ENCODE data around the gene ANGEL2.

ANGEL2 gene

DNA sequence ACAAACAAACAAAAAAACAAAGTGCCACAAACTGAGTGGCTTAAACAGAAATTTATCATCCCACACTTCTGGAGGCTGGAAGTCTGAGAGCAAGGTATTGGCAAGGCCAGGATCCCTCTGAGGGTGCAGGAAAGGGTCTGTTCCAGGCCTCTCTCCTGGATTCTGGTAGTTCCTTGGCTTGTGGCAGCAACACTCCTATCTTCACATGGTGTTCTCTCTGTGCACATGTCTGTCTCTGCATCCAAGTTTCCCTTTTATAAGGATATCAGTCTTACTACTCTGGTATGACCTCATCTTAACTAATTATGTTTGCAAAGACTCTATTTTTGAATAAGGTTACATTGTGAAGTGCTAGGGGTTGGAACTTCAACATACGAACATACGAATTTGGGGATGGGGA is 70.6 kb downstream of the ANGEL2 start:
- TF ChIP-seq, protein P1, sequence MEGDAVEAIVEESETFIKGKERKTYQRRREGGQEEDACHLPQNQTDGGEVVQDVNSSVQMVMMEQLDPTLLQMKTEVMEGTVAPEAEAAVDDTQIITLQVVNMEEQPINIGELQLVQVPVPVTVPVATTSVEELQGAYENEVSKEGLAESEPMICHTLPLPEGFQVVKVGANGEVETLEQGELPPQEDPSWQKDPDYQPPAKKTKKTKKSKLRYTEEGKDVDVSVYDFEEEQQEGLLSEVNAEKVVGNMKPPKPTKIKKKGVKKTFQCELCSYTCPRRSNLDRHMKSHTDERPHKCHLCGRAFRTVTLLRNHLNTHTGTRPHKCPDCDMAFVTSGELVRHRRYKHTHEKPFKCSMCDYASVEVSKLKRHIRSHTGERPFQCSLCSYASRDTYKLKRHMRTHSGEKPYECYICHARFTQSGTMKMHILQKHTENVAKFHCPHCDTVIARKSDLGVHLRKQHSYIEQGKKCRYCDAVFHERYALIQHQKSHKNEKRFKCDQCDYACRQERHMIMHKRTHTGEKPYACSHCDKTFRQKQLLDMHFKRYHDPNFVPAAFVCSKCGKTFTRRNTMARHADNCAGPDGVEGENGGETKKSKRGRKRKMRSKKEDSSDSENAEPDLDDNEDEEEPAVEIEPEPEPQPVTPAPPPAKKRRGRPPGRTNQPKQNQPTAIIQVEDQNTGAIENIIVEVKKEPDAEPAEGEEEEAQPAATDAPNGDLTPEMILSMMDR (IDR thresholded peaks at IDR 0.05; ENCODE audit: unreplicated experiment in 3 of 3): no peak
- Mint-ChIP-seq H3K36me3 (ENCODE audit: low read depth) (no peaks in the 10 kb centered on the region), H3K9me3 (peaks cover 13% of the 10 kb centered on the region), H3K27ac (peak overlapping the region in 1 of 3 experiments; percentile 16), H3K27me3 (ENCODE audit: low read depth) (peaks cover 4% of the 10 kb centered on the region), H3K4me3 (no peak overlapping the region), H3K4me1 (peaks cover 22% of the 10 kb centered on the region)

DNA sequence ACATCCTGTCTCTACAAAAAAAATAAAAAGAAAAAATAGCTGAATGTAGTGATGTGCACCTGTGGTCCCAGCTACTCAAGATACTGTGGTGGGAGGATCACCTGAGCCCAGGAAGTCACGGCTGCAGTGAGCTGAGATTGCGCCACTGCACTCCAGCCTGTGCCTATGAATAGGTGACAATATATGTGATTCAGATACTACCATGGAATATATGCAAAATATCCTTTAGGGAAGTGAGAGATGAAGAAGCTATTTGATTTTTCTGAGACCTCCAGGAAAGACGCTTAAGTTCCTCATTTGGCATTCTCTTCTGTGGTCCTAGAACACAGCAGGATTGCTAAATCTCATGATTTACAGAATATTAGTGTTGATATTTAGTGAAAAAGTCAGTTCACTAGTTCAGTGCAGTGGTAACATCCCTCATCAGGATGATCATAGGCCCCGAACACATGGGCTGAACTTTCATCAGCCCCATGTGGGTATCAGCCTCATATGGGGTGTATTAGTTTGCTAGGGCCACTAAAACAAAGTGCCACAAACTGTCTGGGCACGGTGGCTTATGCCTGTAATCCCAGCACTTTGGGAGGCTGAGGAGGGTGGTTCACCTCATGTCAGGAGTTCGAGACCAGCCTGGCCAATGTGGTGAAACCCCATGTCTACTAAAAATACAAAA is 71.3 kb downstream of the ANGEL2 start:
- Mint-ChIP-seq H3K27ac (no peak overlapping the region), H3K27me3 (ENCODE audit: low read depth) (peaks cover 3% of the 10 kb centered on the region), H3K9me3 (peaks cover 15% of the 10 kb centered on the region), H3K4me3 (no peak overlapping the region), H3K36me3 (ENCODE audit: low read depth) (no peaks in the 10 kb centered on the region), H3K4me1 (peaks cover 15% of the 10 kb centered on the region)
- TF ChIP-seq, protein P1 (IDR thresholded peaks at IDR 0.05; ENCODE audit: unreplicated experiment in 3 of 3): no peak

DNA sequence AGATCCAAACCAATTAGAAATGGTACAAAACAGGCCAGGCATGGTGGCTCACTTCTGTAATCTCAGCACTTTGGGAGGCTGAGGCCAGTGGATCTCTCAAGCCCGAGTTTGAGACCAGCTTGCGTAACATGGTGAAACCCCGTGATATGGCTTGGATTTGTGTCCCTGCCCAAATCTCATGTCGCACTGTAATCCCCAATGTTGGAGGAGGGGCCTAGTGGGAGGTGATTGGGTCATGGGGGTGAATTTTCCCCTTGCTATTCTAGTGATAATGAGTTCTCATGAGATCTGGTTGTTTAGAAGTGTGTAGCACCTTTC is 72.3 kb downstream of the ANGEL2 start:
- TF ChIP-seq, protein P1 (IDR thresholded peaks at IDR 0.05; ENCODE audit: unreplicated experiment in 3 of 3): no peak
- Mint-ChIP-seq H3K4me3 (no peak overlapping the region), H3K36me3 (ENCODE audit: low read depth) (no peaks in the 10 kb centered on the region), H3K27me3 (ENCODE audit: low read depth) (peaks cover 3% of the 10 kb centered on the region), H3K4me1 (peaks cover 13% of the 10 kb centered on the region), H3K9me3 (peaks cover 15% of the 10 kb centered on the region), H3K27ac (no peak overlapping the region)

DNA sequence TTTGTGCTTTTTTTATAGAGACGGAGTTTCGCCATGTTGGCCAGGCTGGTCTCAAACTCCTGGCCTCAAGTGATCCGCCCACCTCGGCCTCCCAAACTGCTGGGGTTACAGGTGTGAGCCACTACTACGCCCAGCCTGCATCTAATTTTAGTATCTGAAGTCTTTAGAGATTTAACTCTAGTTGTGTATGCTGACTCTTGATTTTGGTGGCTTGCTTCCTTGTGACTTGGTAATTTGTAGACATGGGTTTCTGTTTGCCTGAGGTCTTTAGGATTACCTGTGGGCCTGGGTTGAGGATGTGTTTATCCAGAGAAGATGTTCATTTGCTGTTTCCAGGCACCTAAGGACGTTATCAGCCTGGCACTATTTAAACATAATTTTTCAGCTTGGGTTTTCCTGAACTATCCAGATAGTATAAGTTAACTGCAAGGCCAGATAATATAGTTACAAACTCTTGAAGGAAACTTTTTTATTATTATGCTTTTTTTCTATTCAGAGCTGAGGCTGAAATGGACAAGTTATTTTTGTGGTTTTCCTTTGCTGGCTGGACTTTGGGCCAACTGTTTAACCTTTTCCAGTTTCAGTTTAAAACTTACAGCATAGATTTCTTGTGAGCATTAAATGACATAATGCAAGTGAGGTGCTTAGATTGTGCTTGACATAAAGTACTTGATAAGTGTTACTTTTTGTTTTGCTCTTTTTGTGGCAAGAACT is 72.8 kb downstream of the ANGEL2 start:
- H3K9me3 Mint-ChIP-seq: peaks cover 18% of the 10 kb centered on the region
- peaks cover 3% of the 10 kb centered on the region for H3K27me3 Mint-ChIP-seq (ENCODE audit: low read depth)
- H3K4me3 Mint-ChIP-seq: no peak overlapping the region
- peaks cover 13% of the 10 kb centered on the region for H3K4me1 Mint-ChIP-seq
- no peak overlapping the region for H3K27ac Mint-ChIP-seq
- H3K36me3 Mint-ChIP-seq (ENCODE audit: low read depth): no peaks in the 10 kb centered on the region
- TF ChIP-seq, protein P1 (IDR thresholded peaks at IDR 0.05; ENCODE audit: unreplicated experiment in 3 of 3): no peak

Measured in nephron (organoid).